Sigmoid colon (tissue), 3 donors: Measurements from ENCODE around the gene TCF3.

Experiments
- POLR2A ChIP-seq, 2 donors: fragments of 450-650 bp; IDR thresholded peaks; one replicate each; pipeline ENCODE4 v1.6.1; 2016; ENCODE audit warnings: antibody characterized with exemption in 2 of 2, mild to moderate bottlenecking in 2 of 2, moderate library complexity in 2 of 2
- TF ChIP-seq, protein P1 (sequence below), 4 experiments: fragments of 450-650 bp in 3 of 4; fragments of 200-600 bp in 1 of 4; IDR thresholded peaks; one replicate each; pipeline ENCODE4 v1.5.1; 2016 to 2019; ENCODE audit warnings: antibody characterized with exemption in 4 of 4, mild to moderate bottlenecking in 3 of 4, moderate library complexity in 2 of 4

DNA sequence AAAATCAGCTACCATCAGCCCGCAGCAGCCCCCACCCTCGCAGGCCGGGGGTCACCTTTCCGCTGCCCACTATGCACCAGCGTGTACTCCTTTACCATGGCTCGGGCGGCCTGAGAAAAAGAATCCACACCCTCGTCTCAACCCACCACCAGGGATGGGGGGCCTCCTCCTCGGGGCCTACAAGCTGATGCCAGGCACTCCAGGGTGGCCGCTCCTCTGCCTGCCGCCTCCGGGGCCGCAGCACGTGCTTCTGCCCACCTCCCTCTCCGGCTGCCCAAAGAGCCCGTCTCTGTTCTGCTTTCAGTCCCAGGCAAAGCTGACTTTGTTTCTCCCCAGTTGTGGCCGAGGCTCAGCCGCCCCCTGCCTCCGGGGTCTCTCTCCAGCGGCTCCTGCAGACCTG, 73.2 kb downstream of the TCF3 start:
- TF ChIP-seq, protein P1, sequence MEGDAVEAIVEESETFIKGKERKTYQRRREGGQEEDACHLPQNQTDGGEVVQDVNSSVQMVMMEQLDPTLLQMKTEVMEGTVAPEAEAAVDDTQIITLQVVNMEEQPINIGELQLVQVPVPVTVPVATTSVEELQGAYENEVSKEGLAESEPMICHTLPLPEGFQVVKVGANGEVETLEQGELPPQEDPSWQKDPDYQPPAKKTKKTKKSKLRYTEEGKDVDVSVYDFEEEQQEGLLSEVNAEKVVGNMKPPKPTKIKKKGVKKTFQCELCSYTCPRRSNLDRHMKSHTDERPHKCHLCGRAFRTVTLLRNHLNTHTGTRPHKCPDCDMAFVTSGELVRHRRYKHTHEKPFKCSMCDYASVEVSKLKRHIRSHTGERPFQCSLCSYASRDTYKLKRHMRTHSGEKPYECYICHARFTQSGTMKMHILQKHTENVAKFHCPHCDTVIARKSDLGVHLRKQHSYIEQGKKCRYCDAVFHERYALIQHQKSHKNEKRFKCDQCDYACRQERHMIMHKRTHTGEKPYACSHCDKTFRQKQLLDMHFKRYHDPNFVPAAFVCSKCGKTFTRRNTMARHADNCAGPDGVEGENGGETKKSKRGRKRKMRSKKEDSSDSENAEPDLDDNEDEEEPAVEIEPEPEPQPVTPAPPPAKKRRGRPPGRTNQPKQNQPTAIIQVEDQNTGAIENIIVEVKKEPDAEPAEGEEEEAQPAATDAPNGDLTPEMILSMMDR (IDR thresholded peaks at IDR 0.05): no peak
- no peak for TF ChIP-seq POLR2A (IDR thresholded peaks at IDR 0.05)
